ENCODE measurements around the gene GALK1. TPM values are rescaled to one million over a fixed set of nuclear protein-coding genes. Genes with fewer than 3 reads are reported as not detected.
A peak's percentile ranks its signal among the peaks of the same experiment; 100 is the strongest.

The GALK1 gene
- total RNA-seq, 2 donors from 2014 or later, result 27.4 to 27.5 TPM

- Histone ChIP-seq H3K36me3 (replicated peaks in 1 of 2; ENCODE audit: insufficient read depth in 1 of 2, low read depth in 2 of 2) (no peaks in the 10 kb centered on the region), H3K4me1 (no peaks in the 10 kb centered on the region), H3K9me3 (no peaks in the 10 kb centered on the region), H3K27ac (no peak overlapping the region), H3K4me3 (no peak overlapping the region), H3K27me3 (no peaks in the 10 kb centered on the region)
- WGBS, 2 donors, result 82 to 93% methylated on average over 6 to 17 of the region's 17 CpGs
- no peak for DNase-seq
- intact Hi-C loops (cut with DNase I), result no loop called here
- no peak for ATAC-seq
- TF ChIP-seq CTCF (IDR thresholded peaks at IDR 0.05), result no peak
- TF ChIP-seq POLR2A (IDR thresholded peaks at IDR 0.05), result no peak
Observed at GRCh38 chr17:75740631-75741077, 24.3 kb downstream of the GALK1 start.

GRCh38 chr17:75740215-75740614 lies 24.8 kb downstream of the GALK1 start:
- intact Hi-C loops (cut with DNase I), result no loop called here
- no peak for ATAC-seq
- H3K9me3 ChIP-seq, result no peaks in the 10 kb centered on the region
- no peaks in the 10 kb centered on the region for H3K27me3 ChIP-seq
- no peaks in the 10 kb centered on the region for H3K36me3 ChIP-seq (replicated peaks in 1 of 2; ENCODE audit: insufficient read depth in 1 of 2, low read depth in 2 of 2)
- 89 to 92% methylated on average over 14 to 17 of the region's 17 CpGs for WGBS, 2 donors
- H3K4me3 ChIP-seq, result no peak overlapping the region
- TF ChIP-seq POLR2A (IDR thresholded peaks at IDR 0.05) (no peak), CTCF (IDR thresholded peaks at IDR 0.05) (no peak)
- H3K4me1 ChIP-seq, result no peaks in the 10 kb centered on the region
- DNase-seq, result no peak
- H3K27ac ChIP-seq, result no peak overlapping the region

GRCh38 chr17:75739801-75740200 lies 25.2 kb downstream of the GALK1 start:
- ATAC-seq, result no peak
- no peaks in the 10 kb centered on the region for H3K27me3 ChIP-seq
- no peak overlapping the region for H3K4me3 ChIP-seq
- no peaks in the 10 kb centered on the region for H3K36me3 ChIP-seq (replicated peaks in 1 of 2; ENCODE audit: insufficient read depth in 1 of 2, low read depth in 2 of 2)
- intact Hi-C loops (cut with DNase I), result no loop called here
- no peaks in the 10 kb centered on the region for H3K4me1 ChIP-seq
- 90% methylated on average over 14 of the region's 14 CpGs; no CpG with 5 or more reads in 1 of the 2 donors for WGBS, 2 donors
- H3K9me3 ChIP-seq, result no peaks in the 10 kb centered on the region
- no peak overlapping the region for H3K27ac ChIP-seq
- no peak for DNase-seq
- TF ChIP-seq CTCF (IDR thresholded peaks at IDR 0.05), result no peak
- TF ChIP-seq POLR2A (IDR thresholded peaks at IDR 0.05), result no peak

- 89 to 91% methylated on average over 7 of the region's 7 CpGs for WGBS, 2 donors
- intact Hi-C loops (cut with DNase I), result no loop called here
- Histone ChIP-seq H3K9me3 (no peaks in the 10 kb centered on the region), H3K36me3 (replicated peaks in 1 of 2; ENCODE audit: insufficient read depth in 1 of 2, low read depth in 2 of 2) (no peaks in the 10 kb centered on the region), H3K4me1 (no peaks in the 10 kb centered on the region), H3K27me3 (no peaks in the 10 kb centered on the region), H3K27ac (no peak overlapping the region), H3K4me3 (no peak overlapping the region)
- DNase-seq, result no peak
- TF ChIP-seq POLR2A (IDR thresholded peaks at IDR 0.05), result no peak
- no peak for TF ChIP-seq CTCF (IDR thresholded peaks at IDR 0.05)
- ATAC-seq, result no peak
Observed at GRCh38 chr17:75739174-75739573, 25.8 kb downstream of the GALK1 start.

GRCh38 chr17:75738218-75738802 lies 26.7 kb downstream of the GALK1 start:
- no peaks in the 10 kb centered on the region for H3K9me3 ChIP-seq
- H3K4me3 ChIP-seq, result no peak overlapping the region
- no peak for TF ChIP-seq CTCF (IDR thresholded peaks at IDR 0.05)
- TF ChIP-seq POLR2A (IDR thresholded peaks at IDR 0.05), result no peak
- 63 to 73% methylated on average over 14 of the region's 14 CpGs for WGBS, 2 donors
- no peaks in the 10 kb centered on the region for H3K27me3 ChIP-seq
- intact Hi-C loops (cut with DNase I), result no loop called here
- no peaks in the 10 kb centered on the region for H3K36me3 ChIP-seq (replicated peaks in 1 of 2; ENCODE audit: insufficient read depth in 1 of 2, low read depth in 2 of 2)
- no peak overlapping the region for H3K27ac ChIP-seq
- peak in 1 of 4 donors; percentile 53 for DNase-seq
- no peaks in the 10 kb centered on the region for H3K4me1 ChIP-seq
- ATAC-seq, result no peak
